SK-N-SH treated with all-trans-retinoic acid at 6 μM for 48 hours (cell line): ENCODE measurements around the gene LRRC15.

Experiments
- ATAC-seq: fragments of 200-7000 bp; cut with Tn5 transposase; 3 replicates; pipeline ENCODE4 v1.9.1; 2020; ENCODE audit warnings: mild to moderate bottlenecking, moderate library complexity
- BACH2 ChIP-seq: fragments of 250-450 bp; sonication (Bioruptor Pico); IDR thresholded peaks from 2 replicates; pipeline ENCODE4 v1.9.0; 2021; ENCODE audit warnings: mild to moderate bottlenecking, borderline replicate concordance
- GLIS3 ChIP-seq: fragments of 250-450 bp; sonication (Bioruptor Pico); IDR thresholded peaks from 2 replicates; pipeline ENCODE4 v1.5.0; 2020; ENCODE audit warnings: mild to moderate bottlenecking, moderate library complexity
- ISL1 ChIP-seq: fragments of 250-450 bp; sonication (Bioruptor Pico); IDR thresholded peaks from 2 replicates; pipeline ENCODE4 v2.1.2; 2022; ENCODE audit warnings: mild to moderate bottlenecking, moderate library complexity
- TOX ChIP-seq: fragments of 250-450 bp; sonication (Bioruptor Pico); IDR thresholded peaks from 2 replicates; pipeline ENCODE4 v1.8.0; 2021; ENCODE audit warnings: mild to moderate bottlenecking, moderate library complexity, borderline replicate concordance

Gene LRRC15

DNA sequence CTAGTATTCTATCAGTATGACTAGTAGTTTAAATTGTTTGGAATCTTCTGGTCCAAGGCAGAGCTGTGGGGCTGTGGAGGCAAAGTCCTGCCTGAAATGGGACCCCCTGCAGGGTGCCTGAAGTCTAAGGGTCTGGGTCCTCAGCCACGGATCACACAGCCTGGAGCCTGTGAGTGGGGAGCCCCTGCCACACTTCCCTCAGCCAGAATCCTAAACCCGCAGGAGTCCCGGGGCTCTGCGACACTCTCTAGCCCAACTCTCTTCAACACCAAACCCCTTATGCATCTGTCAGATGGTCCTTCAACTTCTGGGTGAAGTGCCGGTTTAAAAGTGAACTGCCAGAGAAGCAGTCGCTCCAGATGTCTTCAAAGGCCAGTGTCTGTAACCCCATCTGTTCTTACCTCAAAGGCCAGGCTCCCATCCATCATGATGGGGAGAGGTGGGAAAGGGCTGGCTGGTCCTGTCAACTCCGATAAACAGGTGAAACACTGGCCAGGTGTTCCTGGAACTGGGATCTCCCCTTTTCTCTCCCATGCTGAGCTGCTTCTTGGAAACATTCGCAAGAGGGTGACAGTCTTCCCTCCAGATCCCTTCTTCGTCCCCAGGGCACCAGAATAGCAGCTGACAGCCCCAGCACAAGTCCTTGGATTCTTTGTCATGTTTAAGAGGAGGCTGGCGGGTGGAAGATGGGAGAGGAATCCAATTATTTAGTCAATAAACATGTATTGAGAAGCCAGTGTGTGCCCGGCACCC lies 64.0 kb downstream of the LRRC15 start:
- TF ChIP-seq ISL1 (CRISPR knock-in tag) (no peak), BACH2 (no peak), TOX (CRISPR knock-in tag) (no peak), GLIS3 (CRISPR knock-in tag) (no peak)
- TF ChIP-seq, all 23 proteins: peak for 0
- ATAC-seq = no peak
